SK-N-SH (cell line): ENCODE measurements around the gene ALDOA. TPM values are rescaled to one million over a fixed set of nuclear protein-coding genes. Genes with fewer than 3 reads are reported as not detected.

Source experiments
- CTCF ChIA-PET: fragments of 300-600, 350-600 bp; formaldehyde crosslinking; extraction: SDS; loops from one replicate; lab custom pipeline; 2021; lab: Yijun Ruan, JAX
- POLR2A ChIA-PET: fragments of 350-600 bp; sonication (Branson Sonifier 250); formaldehyde crosslinking; extraction: SDS; loops from one replicate; lab custom pipeline; 2020; ENCODE audit warnings: antibody characterized with exemption, inconsistent platforms; lab: Yijun Ruan, JAX
- DNase-seq: peaks from one replicate; pipeline ENCODE4 v3.0.0; 2012
- H2AFZ ChIP-seq: fragments of 200-600 bp; sonication (generic); 2 replicates; pipeline ENCODE4 v1.8.1; 2016; ENCODE audit warnings: antibody characterized with exemption, mild to moderate bottlenecking, low read depth
- H3F3A ChIP-seq: fragments of 200-600 bp; sonication (generic); replicated peaks from 2 replicates; pipeline ENCODE3; 2016; ENCODE audit warnings: antibody characterized with exemption, mild to moderate bottlenecking; ENCODE audit not compliant: insufficient read depth
- H3K27ac ChIP-seq, 2 experiments: fragments of 200-500 bp in 1 of 2; fragments of 200-600 bp in 1 of 2; sonication (Bioruptor generic) in 1 of 2; sonication (generic), shearing (Covaris generic) in 1 of 2; 2 replicates each; pipeline versions ENCODE4 v1.5.1 to v1.6.1; 2014 to 2016; ENCODE audit warnings: low read depth in 2 of 2, inconsistent platforms in 1 of 2, low read length in 1 of 2, mild to moderate bottlenecking in 1 of 2, mixed read lengths in 1 of 2
- H3K27me3 ChIP-seq: fragments of 200-600 bp; sonication (generic), shearing (Covaris generic); 2 replicates; pipeline ENCODE4 v1.6.1; 2016; ENCODE audit warnings: mixed run types; ENCODE audit not compliant: insufficient read depth
- H3K36me3 ChIP-seq, 2 experiments: fragments of 200-500 bp in 1 of 2; fragments of 200-600 bp in 1 of 2; sonication (Bioruptor generic) in 1 of 2; sonication (generic) in 1 of 2; replicated peaks in 1 of 2; 2 replicates each; pipeline versions ENCODE3 to v1.5.1; 2014 to 2016; ENCODE audit warnings: low read length in 1 of 2, mild to moderate bottlenecking in 1 of 2; ENCODE audit not compliant: insufficient read depth in 2 of 2, control insufficient read depth in 1 of 2
- H3K4me1 ChIP-seq, 2 experiments: fragments of 200-500 bp in 1 of 2; fragments of 200-600 bp in 1 of 2; sonication (Bioruptor generic) in 1 of 2; sonication (generic), shearing (Covaris generic) in 1 of 2; 2 replicates each; pipeline versions ENCODE4 v1.5.1 to v1.6.1; 2014 to 2016; ENCODE audit warnings: low read depth in 1 of 2, low read length in 1 of 2, mixed run types in 1 of 2; ENCODE audit not compliant: insufficient read depth in 2 of 2, control insufficient read depth in 1 of 2
- H3K4me2 ChIP-seq: fragments of 200-600 bp; sonication (generic), shearing (Covaris generic); 2 replicates; pipeline ENCODE4 v1.6.1; 2017; ENCODE audit warnings: mixed run types
- H3K4me3 ChIP-seq, 2 experiments: fragments of 200-500 bp in 1 of 2; fragments of 200-600 bp in 1 of 2; sonication (Bioruptor generic) in 1 of 2; sonication (generic), shearing (Covaris generic) in 1 of 2; 2 replicates each; pipeline versions ENCODE4 v1.5.1 to v1.8.1; 2014 to 2016; ENCODE audit warnings: low read depth in 2 of 2, inconsistent platforms in 1 of 2, low read length in 1 of 2, mild to moderate bottlenecking in 1 of 2, mixed read lengths in 1 of 2, moderate library complexity in 1 of 2
- H3K79me2 ChIP-seq: fragments of 200-600 bp; sonication (generic); 2 replicates; pipeline ENCODE4 v1.8.1; 2017; ENCODE audit warnings: mild to moderate bottlenecking; ENCODE audit not compliant: insufficient read depth
- H3K9ac ChIP-seq: fragments of 200-600 bp; sonication (generic); 2 replicates; pipeline ENCODE4 v1.6.1; 2017; ENCODE audit warnings: mixed run types
- H3K9me2 ChIP-seq: fragments of 200-600 bp; sonication (generic); 2 replicates; pipeline ENCODE4 v1.6.1; 2017; ENCODE audit warnings: mixed run types
- H3K9me3 ChIP-seq: fragments of 200-600 bp; sonication (generic); 2 replicates; pipeline ENCODE4 v1.6.1; 2017; ENCODE audit warnings: mixed run types, mild to moderate bottlenecking, moderate library complexity
- H4K20me1 ChIP-seq: fragments of 200-600 bp; sonication (generic); 2 replicates; pipeline ENCODE4 v1.6.1; 2017; ENCODE audit warnings: mild to moderate bottlenecking, mixed run types; ENCODE audit not compliant: insufficient read depth
- EP300 ChIP-seq, 2 experiments: IDR thresholded peaks; 2 replicates each; pipeline versions ENCODE4 v1.4.0 to v1.6.1; 2012; ENCODE audit warnings: borderline replicate concordance in 1 of 2, low read depth in 1 of 2, low read length in 1 of 2
- EZH2phosphoT487 ChIP-seq: fragments of 200-600 bp; sonication (generic); IDR thresholded peaks from 2 replicates; pipeline ENCODE4 v1.6.1; 2017; ENCODE audit warnings: low read depth, mixed run types, mild to moderate bottlenecking, antibody characterized with exemption, moderate library complexity, borderline replicate concordance
- FOSL2 ChIP-seq: IDR thresholded peaks from 2 replicates; pipeline ENCODE4 v1.4.0; 2012; ENCODE audit warnings: low read depth, mild to moderate bottlenecking, moderate library complexity, borderline replicate concordance
- FOXJ3 ChIP-seq: sonication (generic); formaldehyde crosslinking; IDR thresholded peaks from 2 replicates; pipeline ENCODE4 v1.5.1; 2020; ENCODE audit warnings: mild to moderate bottlenecking, missing genetic modification reagents
- FOXM1 ChIP-seq: IDR thresholded peaks from 2 replicates; pipeline ENCODE4 v1.4.0; 2012; ENCODE audit warnings: low read depth, mild to moderate bottlenecking
- GABPA ChIP-seq: IDR thresholded peaks from 2 replicates; pipeline ENCODE4 v1.4.0; 2012; ENCODE audit warnings: low read depth, mild to moderate bottlenecking
- GATA2 ChIP-seq: sonication (generic); formaldehyde crosslinking; IDR thresholded peaks from 2 replicates; pipeline ENCODE4 v1.5.0; 2020; ENCODE audit warnings: mild to moderate bottlenecking, missing genetic modification reagents
- MXI1 ChIP-seq: IDR thresholded peaks from 2 replicates; pipeline ENCODE4 v1.6.1; 2012; ENCODE audit warnings: mild to moderate bottlenecking, low read depth, low read length, improper control_type of control experiment
- NFIC ChIP-seq: IDR thresholded peaks from 2 replicates; pipeline ENCODE4 v1.4.0; 2012; ENCODE audit warnings: borderline replicate concordance
- NRF1 ChIP-seq: IDR thresholded peaks from 2 replicates; pipeline ENCODE4 v1.6.1; 2012; ENCODE audit warnings: low read depth, mild to moderate bottlenecking, low read length
- RAD21 ChIP-seq: IDR thresholded peaks from 2 replicates; pipeline ENCODE4 v1.6.1; 2012; ENCODE audit warnings: mild to moderate bottlenecking, low read length
- RFX5 ChIP-seq: IDR thresholded peaks from 2 replicates; pipeline ENCODE4 v1.6.1; 2012; ENCODE audit warnings: mild to moderate bottlenecking, improper control_type of control experiment, low read length
- TAF1 ChIP-seq: IDR thresholded peaks from 2 replicates; pipeline ENCODE4 v1.6.1; 2012; ENCODE audit warnings: low read depth, mild to moderate bottlenecking, low read length, moderate library complexity, borderline replicate concordance
- TEAD4 ChIP-seq: IDR thresholded peaks from 2 replicates; pipeline ENCODE4 v1.4.0; 2012; ENCODE audit warnings: mild to moderate bottlenecking, borderline replicate concordance; ENCODE audit not compliant: insufficient read depth
- WGBS: methylation state at CpG from one replicate; pipeline ENCODE4 v1.1.6; 2017; ENCODE audit warnings: low lambda C conversion rate; 5-methylcytosine and 5-hydroxymethylcytosine counted together
- polyA plus RNA-seq, 3 experiments: library from polyadenylated mRNA; depleted of rRNA; stranded (reverse); fragments of >200 nt; gene quantifications; 2 replicates each; pipeline ENCODE4 v1.2.3, GENCODE V29; 2012
- TF ChIP-seq, protein P1 (sequence below): IDR thresholded peaks from 2 replicates; pipeline ENCODE4; 2012
- TF ChIP-seq, protein P2 (sequence below): IDR thresholded peaks from 2 replicates; pipeline ENCODE4 v1.4.0; 2012; ENCODE audit warnings: low read depth
- TF ChIP-seq, protein P3 (sequence below): fragments of 200-600 bp; sonication (generic); IDR thresholded peaks from 2 replicates; pipeline ENCODE4 v1.6.1; 2017; ENCODE audit warnings: antibody characterized with exemption, mild to moderate bottlenecking, moderate library complexity
- TF ChIP-seq, protein P4 (sequence below): IDR thresholded peaks from 2 replicates; pipeline ENCODE4 v1.4.0; 2012; ENCODE audit warnings: low read depth, borderline replicate concordance

The ALDOA gene
- polyA plus RNA-seq, 1 of the 3 experiments (the other 2 are of a cell fraction), result 641 TPM

DNA sequence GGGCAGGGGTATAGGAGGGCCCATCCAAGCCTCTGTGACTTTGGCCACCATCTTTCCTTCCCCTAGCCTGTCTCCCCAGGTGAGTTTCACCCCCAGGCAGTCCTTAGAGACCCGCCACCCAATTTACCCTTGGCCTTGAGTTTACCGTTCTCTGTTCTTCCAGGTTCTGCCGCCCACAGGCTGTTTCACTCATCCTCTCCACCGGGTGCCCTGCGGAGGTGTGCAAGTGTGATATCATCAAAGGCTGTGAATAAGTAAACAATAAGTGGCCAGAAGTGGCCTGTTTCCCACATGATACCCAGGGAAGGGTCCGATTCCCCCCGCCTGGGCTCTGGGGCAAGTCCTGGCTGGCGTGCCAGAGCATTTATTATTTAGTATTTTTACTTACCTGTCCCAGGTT, 19.4 kb upstream of the ALDOA start:
- Histone ChIP-seq H3K4me2 (no peak overlapping the region), H3K9ac (no peak overlapping the region), H2AFZ (no peak overlapping the region), H3K27me3 (no peaks in the 10 kb centered on the region), H3F3A (peaks cover 2% of the 10 kb centered on the region), H3K4me3 (no peak overlapping the region), H3K9me3 (no peaks in the 10 kb centered on the region), H4K20me1 (no peaks in the 10 kb centered on the region), H3K36me3 (no peaks in the 10 kb centered on the region), H3K79me2 (no peaks in the 10 kb centered on the region), H3K27ac (no peak overlapping the region), H3K4me1 (no peaks in the 10 kb centered on the region), H3K9me2 (no peaks in the 10 kb centered on the region)
- no peak for DNase-seq
- CTCF ChIA-PET, result interaction anchor here (6.1 kb wide), 1 partner anchor 14 kb away, joined by 31 read pairs; the partner anchor contains the start of gene TLCD3B
- POLR2A ChIA-PET, result no interaction called here
- 83% methylated on average over 7 of the region's 8 CpGs for WGBS
- no peak for TF ChIP-seq NFIC
- TF ChIP-seq FOXJ3 (CRISPR knock-in tag), result no peak
- TF ChIP-seq RAD21, result no peak
- no peak for TF ChIP-seq NRF1
- TF ChIP-seq FOXM1, result no peak
- TF ChIP-seq TAF1, result no peak
- TF ChIP-seq, protein P1, sequence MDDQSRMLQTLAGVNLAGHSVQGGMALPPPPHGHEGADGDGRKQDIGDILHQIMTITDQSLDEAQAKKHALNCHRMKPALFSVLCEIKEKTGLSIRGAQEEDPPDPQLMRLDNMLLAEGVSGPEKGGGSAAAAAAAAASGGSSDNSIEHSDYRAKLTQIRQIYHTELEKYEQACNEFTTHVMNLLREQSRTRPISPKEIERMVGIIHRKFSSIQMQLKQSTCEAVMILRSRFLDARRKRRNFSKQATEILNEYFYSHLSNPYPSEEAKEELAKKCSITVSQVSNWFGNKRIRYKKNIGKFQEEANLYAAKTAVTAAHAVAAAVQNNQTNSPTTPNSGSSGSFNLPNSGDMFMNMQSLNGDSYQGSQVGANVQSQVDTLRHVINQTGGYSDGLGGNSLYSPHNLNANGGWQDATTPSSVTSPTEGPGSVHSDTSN, result no peak
- TF ChIP-seq MXI1, result no peak
- TF ChIP-seq GATA2 (CRISPR knock-in tag), result no peak
- TF ChIP-seq, protein P2, sequence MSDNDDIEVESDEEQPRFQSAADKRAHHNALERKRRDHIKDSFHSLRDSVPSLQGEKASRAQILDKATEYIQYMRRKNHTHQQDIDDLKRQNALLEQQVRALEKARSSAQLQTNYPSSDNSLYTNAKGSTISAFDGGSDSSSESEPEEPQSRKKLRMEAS, result no peak
- no peak for TF ChIP-seq GABPA
- no peak for TF ChIP-seq RFX5
- TF ChIP-seq, protein P3, sequence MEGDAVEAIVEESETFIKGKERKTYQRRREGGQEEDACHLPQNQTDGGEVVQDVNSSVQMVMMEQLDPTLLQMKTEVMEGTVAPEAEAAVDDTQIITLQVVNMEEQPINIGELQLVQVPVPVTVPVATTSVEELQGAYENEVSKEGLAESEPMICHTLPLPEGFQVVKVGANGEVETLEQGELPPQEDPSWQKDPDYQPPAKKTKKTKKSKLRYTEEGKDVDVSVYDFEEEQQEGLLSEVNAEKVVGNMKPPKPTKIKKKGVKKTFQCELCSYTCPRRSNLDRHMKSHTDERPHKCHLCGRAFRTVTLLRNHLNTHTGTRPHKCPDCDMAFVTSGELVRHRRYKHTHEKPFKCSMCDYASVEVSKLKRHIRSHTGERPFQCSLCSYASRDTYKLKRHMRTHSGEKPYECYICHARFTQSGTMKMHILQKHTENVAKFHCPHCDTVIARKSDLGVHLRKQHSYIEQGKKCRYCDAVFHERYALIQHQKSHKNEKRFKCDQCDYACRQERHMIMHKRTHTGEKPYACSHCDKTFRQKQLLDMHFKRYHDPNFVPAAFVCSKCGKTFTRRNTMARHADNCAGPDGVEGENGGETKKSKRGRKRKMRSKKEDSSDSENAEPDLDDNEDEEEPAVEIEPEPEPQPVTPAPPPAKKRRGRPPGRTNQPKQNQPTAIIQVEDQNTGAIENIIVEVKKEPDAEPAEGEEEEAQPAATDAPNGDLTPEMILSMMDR, result no peak

DNA sequence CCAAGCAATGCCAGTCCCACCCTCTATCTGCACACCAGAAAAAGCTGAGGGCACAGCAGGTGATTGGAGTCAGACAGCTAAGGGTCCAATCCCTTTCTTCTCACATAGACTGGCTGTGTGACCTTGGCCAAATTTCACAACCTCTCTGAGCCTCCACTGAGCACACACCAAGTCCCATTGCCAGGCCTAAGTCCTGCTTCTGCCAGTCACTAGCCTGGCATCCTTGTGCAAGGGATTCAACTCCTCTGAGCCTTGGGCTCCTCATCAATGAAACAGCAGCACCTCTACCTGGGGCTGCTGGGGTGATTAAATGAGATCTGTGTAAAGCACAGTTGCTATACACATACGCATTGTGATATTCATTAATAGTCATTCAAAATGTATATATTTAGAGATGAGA, 19.0 kb upstream of the ALDOA start:
- Histone ChIP-seq H3K27ac (no peak overlapping the region), H3F3A (peaks cover 6% of the 10 kb centered on the region), H3K9me3 (no peaks in the 10 kb centered on the region), H4K20me1 (no peaks in the 10 kb centered on the region), H3K9me2 (no peaks in the 10 kb centered on the region), H3K4me1 (no peaks in the 10 kb centered on the region), H2AFZ (no peak overlapping the region), H3K4me2 (no peak overlapping the region), H3K36me3 (no peaks in the 10 kb centered on the region), H3K4me3 (no peak overlapping the region), H3K9ac (no peak overlapping the region), H3K27me3 (no peaks in the 10 kb centered on the region), H3K79me2 (no peaks in the 10 kb centered on the region)
- TF ChIP-seq, protein P4, sequence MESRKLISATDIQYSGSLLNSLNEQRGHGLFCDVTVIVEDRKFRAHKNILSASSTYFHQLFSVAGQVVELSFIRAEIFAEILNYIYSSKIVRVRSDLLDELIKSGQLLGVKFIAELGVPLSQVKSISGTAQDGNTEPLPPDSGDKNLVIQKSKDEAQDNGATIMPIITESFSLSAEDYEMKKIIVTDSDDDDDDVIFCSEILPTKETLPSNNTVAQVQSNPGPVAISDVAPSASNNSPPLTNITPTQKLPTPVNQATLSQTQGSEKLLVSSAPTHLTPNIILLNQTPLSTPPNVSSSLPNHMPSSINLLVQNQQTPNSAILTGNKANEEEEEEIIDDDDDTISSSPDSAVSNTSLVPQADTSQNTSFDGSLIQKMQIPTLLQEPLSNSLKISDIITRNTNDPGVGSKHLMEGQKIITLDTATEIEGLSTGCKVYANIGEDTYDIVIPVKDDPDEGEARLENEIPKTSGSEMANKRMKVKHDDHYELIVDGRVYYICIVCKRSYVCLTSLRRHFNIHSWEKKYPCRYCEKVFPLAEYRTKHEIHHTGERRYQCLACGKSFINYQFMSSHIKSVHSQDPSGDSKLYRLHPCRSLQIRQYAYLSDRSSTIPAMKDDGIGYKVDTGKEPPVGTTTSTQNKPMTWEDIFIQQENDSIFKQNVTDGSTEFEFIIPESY, result no peak
- TF ChIP-seq EP300 (IDR thresholded peaks at IDR 0.05; ENCODE audit: borderline replicate concordance in 1 of 2, low read depth in 1 of 2, low read length in 1 of 2) (no peak), NRF1 (no peak), FOSL2 (no peak), FOXM1 (no peak), GABPA (no peak), EZH2phosphoT487 (no peak), TEAD4 (no peak)
- ChIA-PET CTCF (interaction anchor here (1.5 to 6.1 kb wide), 2 partner anchors 15 to 45 kb away, joined by 6 to 31 read pairs; partner anchors contain the start of genes TBX6 and TLCD3B), POLR2A (no interaction called here)
- DNase-seq, result no peak
- 100% methylated on average over 1 of the region's 1 CpG for WGBS
